GM23338 (cell line): ENCODE results near the gene MESD.

ENCODE experiments used
- CREB1 ChIP-seq: fragments of 250-450 bp; sonication (Bioruptor Pico); IDR thresholded peaks from 2 replicates; pipeline ENCODE4 v1.5.0; 2020; ENCODE audit warnings: low read depth, mild to moderate bottlenecking, moderate library complexity
- EZH2 ChIP-seq: fragments of 200-600 bp; sonication (generic); IDR thresholded peaks from one replicate; pipeline ENCODE4 v1.8.0; 2017; ENCODE audit warnings: antibody characterized with exemption, mild to moderate bottlenecking, low read depth; ENCODE audit not compliant: unreplicated experiment
- EZH2phosphoT487 ChIP-seq: fragments of 200-600 bp; sonication (generic); IDR thresholded peaks from one replicate; pipeline ENCODE4 v1.8.1; 2018; ENCODE audit warnings: antibody characterized with exemption; ENCODE audit not compliant: unreplicated experiment
- JUNB ChIP-seq: IDR thresholded peaks from one replicate; pipeline ENCODE4 v1.6.1; 2016; ENCODE audit warnings: antibody characterized with exemption; ENCODE audit not compliant: unreplicated experiment
- POLR2AphosphoS5 ChIP-seq: IDR thresholded peaks from 2 replicates; pipeline ENCODE4 v1.6.1; 2016; ENCODE audit warnings: antibody characterized with exemption, low read depth
- STAT1 ChIP-seq: IDR thresholded peaks from one replicate; pipeline ENCODE4 v1.6.1; 2016; ENCODE audit warnings: antibody characterized with exemption; ENCODE audit not compliant: unreplicated experiment
- ZNF114 ChIP-seq: fragments of 250-450 bp; sonication (Bioruptor Pico); IDR thresholded peaks from 2 replicates; pipeline ENCODE4 v1.5.0; 2020; ENCODE audit warnings: mild to moderate bottlenecking, moderate library complexity
- ZNF331 ChIP-seq: fragments of 250-450 bp; sonication (Bioruptor Pico); IDR thresholded peaks from 2 replicates; pipeline ENCODE4 v1.5.0; 2020; ENCODE audit warnings: low read depth, mild to moderate bottlenecking, moderate library complexity
- TF ChIP-seq, protein P1 (sequence below), 2 experiments: fragments of 200-600 bp in 1 of 2; sonication (generic) in 1 of 2; conservative IDR thresholded peaks; 2 replicates each; pipeline versions ENCODE4 v1.5.1 to v1.6.1; 2016 to 2017; ENCODE audit warnings: antibody characterized with exemption in 2 of 2, low read depth in 2 of 2, mild to moderate bottlenecking in 2 of 2, moderate library complexity in 1 of 2
- TF ChIP-seq, protein P2 (sequence below): IDR thresholded peaks from one replicate; pipeline ENCODE4 v1.6.1; 2018; ENCODE audit warnings: antibody characterized with exemption; ENCODE audit not compliant: unreplicated experiment
- TF ChIP-seq, protein P3 (sequence below): fragments of 250-450 bp; sonication (Bioruptor Pico); IDR thresholded peaks from 2 replicates; pipeline ENCODE4 v1.5.0; 2020; ENCODE audit warnings: mild to moderate bottlenecking, moderate library complexity
- TF ChIP-seq, protein P4 (sequence below): IDR thresholded peaks from 2 replicates; pipeline ENCODE4 v1.6.1; 2016; ENCODE audit warnings: antibody characterized with exemption

DNA sequence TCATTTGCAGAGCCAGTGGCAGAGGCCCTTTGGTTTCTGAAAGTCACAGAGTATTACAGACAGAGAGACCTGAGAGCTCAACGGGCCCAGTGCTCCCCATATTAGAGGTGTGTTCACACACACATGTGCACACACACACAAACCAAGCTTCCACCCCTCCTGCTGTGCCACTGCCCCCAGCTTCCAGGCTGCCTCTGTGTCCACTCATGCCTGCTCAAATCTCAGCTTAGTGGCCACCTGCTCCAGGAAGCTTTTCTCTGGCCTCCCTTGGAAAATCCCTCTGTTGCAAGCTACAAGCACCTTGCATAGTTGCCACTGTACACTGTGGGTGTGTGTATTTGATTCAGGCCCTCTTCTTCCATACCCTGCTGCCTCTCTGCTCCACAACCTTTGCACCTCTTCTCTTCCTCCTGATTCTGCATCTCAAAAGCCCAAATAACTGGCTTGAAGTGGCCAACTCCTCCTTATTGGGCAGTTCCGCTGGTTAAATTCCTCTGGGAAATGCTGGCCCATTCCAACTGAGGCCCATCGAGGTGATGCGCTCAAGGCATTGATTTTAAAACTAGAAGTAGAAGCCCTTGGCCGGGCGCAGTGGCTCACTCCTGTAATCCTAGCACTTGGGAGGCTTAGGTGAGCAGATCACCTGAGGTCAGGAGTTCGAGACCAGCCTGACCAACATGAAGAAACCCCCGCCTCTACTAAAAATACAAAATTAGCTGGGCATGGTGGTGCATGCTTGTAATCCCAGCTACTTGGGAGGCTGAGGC, 23.0 kb downstream of the MESD start:
- TF ChIP-seq, protein P1, sequence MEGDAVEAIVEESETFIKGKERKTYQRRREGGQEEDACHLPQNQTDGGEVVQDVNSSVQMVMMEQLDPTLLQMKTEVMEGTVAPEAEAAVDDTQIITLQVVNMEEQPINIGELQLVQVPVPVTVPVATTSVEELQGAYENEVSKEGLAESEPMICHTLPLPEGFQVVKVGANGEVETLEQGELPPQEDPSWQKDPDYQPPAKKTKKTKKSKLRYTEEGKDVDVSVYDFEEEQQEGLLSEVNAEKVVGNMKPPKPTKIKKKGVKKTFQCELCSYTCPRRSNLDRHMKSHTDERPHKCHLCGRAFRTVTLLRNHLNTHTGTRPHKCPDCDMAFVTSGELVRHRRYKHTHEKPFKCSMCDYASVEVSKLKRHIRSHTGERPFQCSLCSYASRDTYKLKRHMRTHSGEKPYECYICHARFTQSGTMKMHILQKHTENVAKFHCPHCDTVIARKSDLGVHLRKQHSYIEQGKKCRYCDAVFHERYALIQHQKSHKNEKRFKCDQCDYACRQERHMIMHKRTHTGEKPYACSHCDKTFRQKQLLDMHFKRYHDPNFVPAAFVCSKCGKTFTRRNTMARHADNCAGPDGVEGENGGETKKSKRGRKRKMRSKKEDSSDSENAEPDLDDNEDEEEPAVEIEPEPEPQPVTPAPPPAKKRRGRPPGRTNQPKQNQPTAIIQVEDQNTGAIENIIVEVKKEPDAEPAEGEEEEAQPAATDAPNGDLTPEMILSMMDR (conservative IDR thresholded peaks at IDR 0.05; ENCODE audit: low read depth in 2 of 2) = no peak
- TF ChIP-seq EZH2 = no peak
- TF ChIP-seq CREB1 = no peak
- no peak for TF ChIP-seq POLR2AphosphoS5
- no peak for TF ChIP-seq STAT1
- TF ChIP-seq, protein P2, sequence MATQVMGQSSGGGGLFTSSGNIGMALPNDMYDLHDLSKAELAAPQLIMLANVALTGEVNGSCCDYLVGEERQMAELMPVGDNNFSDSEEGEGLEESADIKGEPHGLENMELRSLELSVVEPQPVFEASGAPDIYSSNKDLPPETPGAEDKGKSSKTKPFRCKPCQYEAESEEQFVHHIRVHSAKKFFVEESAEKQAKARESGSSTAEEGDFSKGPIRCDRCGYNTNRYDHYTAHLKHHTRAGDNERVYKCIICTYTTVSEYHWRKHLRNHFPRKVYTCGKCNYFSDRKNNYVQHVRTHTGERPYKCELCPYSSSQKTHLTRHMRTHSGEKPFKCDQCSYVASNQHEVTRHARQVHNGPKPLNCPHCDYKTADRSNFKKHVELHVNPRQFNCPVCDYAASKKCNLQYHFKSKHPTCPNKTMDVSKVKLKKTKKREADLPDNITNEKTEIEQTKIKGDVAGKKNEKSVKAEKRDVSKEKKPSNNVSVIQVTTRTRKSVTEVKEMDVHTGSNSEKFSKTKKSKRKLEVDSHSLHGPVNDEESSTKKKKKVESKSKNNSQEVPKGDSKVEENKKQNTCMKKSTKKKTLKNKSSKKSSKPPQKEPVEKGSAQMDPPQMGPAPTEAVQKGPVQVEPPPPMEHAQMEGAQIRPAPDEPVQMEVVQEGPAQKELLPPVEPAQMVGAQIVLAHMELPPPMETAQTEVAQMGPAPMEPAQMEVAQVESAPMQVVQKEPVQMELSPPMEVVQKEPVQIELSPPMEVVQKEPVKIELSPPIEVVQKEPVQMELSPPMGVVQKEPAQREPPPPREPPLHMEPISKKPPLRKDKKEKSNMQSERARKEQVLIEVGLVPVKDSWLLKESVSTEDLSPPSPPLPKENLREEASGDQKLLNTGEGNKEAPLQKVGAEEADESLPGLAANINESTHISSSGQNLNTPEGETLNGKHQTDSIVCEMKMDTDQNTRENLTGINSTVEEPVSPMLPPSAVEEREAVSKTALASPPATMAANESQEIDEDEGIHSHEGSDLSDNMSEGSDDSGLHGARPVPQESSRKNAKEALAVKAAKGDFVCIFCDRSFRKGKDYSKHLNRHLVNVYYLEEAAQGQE = no peak
- no peak for TF ChIP-seq JUNB
- no peak for TF ChIP-seq EZH2phosphoT487
- no peak for TF ChIP-seq ZNF114 (CRISPR knock-in tag)
- TF ChIP-seq, protein P3, sequence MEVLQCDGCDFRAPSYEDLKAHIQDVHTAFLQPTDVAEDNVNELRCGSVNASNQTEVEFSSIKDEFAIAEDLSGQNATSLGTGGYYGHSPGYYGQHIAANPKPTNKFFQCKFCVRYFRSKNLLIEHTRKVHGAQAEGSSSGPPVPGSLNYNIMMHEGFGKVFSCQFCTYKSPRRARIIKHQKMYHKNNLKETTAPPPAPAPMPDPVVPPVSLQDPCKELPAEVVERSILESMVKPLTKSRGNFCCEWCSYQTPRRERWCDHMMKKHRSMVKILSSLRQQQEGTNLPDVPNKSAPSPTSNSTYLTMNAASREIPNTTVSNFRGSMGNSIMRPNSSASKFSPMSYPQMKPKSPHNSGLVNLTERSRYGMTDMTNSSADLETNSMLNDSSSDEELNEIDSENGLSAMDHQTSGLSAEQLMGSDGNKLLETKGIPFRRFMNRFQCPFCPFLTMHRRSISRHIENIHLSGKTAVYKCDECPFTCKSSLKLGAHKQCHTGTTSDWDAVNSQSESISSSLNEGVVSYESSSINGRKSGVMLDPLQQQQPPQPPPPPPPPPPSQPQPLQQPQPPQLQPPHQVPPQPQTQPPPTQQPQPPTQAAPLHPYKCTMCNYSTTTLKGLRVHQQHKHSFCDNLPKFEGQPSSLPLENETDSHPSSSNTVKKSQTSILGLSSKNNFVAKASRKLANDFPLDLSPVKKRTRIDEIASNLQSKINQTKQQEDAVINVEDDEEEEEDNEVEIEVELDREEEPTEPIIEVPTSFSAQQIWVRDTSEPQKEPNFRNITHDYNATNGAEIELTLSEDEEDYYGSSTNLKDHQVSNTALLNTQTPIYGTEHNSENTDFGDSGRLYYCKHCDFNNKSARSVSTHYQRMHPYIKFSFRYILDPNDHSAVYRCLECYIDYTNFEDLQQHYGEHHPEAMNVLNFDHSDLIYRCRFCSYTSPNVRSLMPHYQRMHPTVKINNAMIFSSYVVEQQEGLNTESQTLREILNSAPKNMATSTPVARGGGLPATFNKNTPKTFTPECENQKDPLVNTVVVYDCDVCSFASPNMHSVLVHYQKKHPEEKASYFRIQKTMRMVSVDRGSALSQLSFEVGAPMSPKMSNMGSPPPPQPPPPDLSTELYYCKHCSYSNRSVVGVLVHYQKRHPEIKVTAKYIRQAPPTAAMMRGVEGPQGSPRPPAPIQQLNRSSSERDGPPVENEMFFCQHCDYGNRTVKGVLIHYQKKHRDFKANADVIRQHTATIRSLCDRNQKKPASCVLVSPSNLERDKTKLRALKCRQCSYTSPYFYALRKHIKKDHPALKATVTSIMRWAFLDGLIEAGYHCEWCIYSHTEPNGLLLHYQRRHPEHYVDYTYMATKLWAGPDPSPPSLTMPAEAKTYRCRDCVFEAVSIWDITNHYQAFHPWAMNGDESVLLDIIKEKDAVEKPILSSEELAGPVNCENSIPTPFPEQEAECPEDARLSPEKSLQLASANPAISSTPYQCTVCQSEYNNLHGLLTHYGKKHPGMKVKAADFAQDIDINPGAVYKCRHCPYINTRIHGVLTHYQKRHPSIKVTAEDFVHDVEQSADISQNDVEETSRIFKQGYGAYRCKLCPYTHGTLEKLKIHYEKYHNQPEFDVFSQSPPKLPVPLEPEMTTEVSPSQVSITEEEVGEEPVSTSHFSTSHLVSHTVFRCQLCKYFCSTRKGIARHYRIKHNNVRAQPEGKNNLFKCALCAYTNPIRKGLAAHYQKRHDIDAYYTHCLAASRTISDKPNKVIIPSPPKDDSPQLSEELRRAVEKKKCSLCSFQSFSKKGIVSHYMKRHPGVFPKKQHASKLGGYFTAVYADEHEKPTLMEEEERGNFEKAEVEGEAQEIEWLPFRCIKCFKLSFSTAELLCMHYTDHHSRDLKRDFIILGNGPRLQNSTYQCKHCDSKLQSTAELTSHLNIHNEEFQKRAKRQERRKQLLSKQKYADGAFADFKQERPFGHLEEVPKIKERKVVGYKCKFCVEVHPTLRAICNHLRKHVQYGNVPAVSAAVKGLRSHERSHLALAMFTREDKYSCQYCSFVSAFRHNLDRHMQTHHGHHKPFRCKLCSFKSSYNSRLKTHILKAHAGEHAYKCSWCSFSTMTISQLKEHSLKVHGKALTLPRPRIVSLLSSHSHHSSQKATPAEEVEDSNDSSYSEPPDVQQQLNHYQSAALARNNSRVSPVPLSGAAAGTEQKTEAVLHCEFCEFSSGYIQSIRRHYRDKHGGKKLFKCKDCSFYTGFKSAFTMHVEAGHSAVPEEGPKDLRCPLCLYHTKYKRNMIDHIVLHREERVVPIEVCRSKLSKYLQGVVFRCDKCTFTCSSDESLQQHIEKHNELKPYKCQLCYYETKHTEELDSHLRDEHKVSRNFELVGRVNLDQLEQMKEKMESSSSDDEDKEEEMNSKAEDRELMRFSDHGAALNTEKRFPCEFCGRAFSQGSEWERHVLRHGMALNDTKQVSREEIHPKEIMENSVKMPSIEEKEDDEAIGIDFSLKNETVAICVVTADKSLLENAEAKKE (CRISPR knock-in tag) = no peak
- no peak for TF ChIP-seq ZNF331 (CRISPR knock-in tag)
- TF ChIP-seq, protein P4, sequence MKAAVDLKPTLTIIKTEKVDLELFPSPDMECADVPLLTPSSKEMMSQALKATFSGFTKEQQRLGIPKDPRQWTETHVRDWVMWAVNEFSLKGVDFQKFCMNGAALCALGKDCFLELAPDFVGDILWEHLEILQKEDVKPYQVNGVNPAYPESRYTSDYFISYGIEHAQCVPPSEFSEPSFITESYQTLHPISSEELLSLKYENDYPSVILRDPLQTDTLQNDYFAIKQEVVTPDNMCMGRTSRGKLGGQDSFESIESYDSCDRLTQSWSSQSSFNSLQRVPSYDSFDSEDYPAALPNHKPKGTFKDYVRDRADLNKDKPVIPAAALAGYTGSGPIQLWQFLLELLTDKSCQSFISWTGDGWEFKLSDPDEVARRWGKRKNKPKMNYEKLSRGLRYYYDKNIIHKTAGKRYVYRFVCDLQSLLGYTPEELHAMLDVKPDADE = no peak
